GM19397 (cell line): ENCODE measurements around the gene ZNF574.

Experiments
- ATAC-seq: cut with Tn5 transposase; IDR thresholded peaks from one replicate; pipeline ENCODE4 v1.9.1; 2021; ENCODE audit warnings: mild to moderate bottlenecking, moderate library complexity; ENCODE audit not compliant: unreplicated experiment

Gene ZNF574

DNA sequence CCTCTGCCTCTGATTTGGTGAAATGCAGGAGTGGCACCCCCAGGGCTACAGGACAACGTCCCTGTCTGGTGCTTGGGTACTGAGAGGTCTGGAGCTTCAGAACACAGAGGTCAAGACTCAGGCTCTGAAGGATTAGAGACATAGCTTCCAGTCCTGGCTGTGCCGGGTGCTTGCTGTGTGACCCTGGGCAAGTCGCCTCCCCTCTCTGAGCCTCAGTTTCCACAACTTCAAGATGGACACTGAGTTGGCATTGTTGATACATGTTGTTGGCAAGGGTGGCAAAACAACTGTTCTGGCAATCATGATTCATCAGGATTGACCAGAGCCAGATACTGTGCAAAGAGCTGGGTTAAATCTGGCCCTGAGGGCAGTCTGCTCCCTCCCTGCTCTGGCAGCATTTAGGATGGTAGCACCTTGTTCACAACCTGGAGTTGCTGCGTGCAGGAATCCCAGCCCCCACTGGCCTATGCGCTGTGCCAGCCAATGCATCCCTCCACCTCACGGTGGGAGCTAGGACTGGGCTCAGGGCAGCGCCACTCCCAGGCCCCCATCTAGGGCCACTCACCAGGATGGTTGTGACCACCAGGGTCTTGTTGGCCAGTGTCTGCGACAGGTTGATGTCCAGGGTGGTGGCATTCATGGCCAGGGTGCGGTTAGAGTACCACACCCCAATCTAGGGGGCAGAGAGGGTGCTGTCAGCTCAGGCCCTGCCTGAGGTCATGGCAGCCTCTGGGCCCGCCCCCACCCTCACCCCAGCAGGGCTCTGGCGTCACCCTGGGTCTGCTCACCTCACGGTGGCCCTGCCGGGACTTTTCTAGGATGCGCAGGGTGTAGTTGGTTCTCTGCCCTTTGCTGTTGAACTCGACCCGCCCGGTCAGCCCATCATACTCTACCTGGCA lies 22.7 kb upstream of the ZNF574 start:
- ATAC-seq = no peak

DNA sequence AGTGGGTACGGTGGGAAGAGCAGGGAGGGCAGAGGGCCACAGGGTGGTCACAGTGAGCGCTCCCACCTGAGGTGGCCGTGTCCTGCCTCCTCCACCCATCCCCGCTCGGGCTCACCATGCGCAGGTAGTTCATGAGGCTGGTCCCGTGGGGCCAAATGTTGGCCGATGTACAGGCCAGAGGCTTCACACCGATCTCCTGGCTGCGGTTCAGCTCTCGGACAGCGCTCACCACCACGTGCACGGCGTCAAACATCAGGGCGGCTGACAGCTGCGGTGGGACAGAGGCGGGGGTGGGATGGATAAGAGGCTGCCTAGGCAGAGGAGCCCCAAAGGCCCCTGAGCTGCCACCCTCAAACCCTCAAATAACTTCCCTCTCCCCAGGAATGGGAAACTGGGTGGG lies 21.8 kb upstream of the ZNF574 start:
- no peak for ATAC-seq

DNA sequence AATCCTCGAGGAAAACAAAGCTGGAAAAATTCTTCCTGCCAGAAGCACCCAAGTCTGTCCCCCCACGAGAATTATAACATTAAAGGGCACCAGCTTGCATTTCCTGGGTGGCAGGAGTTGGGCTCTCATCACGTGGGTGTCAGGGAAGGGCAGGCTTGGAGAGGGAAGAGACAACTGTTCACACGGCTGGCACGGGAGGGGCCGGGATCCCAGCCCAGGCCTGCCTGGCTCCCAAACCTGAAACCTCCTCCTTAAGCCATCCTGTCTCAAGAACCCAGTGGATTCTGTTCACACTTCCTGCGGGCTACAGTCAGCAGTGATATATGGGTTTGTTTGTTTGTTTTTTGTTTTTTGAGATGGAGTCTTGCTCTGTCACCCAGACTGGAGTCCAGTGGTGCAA lies 18.1 kb upstream of the ZNF574 start:
- no peak for ATAC-seq

DNA sequence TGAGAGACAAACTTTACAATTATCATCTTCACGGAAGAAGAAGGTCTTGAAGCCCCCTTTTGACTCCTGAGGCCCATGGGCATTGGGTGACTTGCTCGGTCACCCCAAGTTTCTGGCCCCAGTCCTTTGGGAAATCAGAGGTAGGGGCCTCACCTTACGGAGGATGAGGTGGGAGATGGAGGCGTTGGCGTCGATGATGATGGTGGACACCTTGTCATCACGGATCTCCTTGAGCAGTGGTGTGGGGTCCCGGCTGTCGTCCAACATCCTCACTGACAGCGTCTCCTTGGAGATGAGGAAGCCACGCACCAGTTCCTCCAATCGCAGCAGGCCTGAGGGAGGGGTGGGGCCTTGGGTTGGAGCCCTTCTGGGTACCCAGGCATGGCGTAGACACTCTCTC lies 16.8 kb upstream of the ZNF574 start:
- no peak for ATAC-seq

DNA sequence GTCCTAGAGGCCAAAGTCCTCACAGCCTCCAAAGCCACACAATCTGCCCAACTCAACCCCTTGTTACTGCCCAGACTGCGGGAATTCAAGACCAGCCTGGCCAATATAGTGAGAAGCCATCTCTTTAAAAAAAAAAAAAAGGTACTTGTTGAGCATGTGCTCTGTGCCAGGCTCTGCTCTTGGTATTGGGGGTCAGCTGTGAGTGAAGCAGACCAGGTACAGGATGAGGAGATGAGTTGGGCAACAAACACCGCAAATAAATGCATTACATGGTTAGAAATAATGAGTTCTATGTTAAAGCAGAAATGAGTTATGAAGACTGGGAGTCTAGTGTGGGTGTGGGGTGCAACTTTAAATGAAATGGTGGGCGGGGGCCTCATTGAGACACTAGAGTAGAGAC lies 15.8 kb upstream of the ZNF574 start:
- ATAC-seq = no peak

DNA sequence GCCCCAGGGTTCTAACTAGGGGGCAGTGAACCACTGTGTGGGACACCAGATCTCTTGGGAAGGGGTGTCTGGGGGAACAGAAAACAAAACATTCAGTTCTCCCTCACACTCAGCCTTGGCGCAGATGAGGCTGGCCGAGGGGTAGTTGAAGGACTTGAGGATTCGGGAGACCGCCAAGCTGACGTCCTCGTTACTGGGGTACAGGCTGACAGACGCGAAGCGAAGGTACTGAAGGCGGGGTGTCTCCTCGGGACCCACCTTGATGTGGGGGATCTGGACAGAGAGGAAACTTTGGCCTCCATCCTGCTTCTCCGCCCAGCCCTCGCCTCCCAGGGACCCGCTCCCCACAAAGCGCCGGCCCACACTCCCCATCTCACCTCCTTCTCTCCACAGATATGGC lies 13.6 kb upstream of the ZNF574 start:
- no peak for ATAC-seq

DNA sequence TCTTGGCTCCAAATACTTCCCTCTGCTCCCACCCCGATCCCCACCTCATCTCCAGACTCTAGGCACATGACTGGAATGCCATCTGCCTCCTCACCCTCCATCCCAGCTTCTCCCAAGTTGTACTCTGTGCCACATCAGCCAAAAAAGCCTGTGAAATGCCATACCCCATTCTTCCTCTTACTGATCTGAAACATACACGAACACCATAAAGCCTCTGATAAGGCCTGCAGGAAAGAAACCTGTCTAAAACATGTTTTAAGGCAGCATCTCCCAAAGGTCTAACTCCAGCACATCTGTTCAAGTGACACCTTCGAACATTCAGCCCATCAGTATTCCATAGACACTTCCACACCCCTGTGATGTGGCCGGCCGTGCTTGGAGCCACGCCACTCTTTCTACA lies 11.5 kb upstream of the ZNF574 start:
- ATAC-seq = no peak

DNA sequence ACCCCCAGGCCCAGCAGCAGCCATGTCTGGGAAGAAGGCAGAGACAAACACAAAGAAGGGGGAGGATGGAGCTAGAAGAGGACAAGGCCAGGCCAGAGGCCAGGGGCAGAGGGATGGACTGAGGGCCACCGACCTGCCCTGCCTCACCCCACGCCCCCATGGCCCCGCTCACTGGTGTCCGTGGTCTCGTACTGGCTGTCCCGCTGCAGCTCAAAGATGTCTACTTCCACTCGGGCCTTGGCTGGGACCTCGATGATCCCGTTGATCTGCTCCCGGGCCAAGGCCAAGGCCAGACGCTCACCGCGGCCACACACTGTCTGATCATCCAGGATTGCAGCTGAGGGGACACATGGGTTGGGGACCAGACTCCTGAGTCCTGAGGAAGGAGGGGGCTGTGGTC lies 10.9 kb upstream of the ZNF574 start:
- no peak for ATAC-seq

DNA sequence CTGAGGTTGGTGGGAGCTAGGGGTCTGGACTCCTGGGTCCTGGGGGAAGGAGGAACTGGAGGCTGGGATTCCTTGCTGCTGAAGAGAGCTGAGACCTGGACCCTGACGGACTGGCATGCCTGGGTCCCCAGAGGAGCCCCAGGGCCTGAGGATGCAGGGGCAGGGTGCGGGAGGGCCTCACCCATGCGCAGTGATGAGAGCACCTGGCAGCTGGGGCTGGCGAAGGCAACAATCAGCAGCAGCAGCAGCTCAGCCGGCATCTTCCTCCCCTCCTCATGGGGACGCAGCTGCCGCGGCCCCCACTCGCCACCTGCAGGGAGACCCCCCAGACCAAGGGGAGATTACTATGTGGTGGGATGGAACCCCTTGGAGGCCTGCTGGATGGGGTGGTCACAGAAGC lies 10.5 kb upstream of the ZNF574 start:
- no peak for ATAC-seq

DNA sequence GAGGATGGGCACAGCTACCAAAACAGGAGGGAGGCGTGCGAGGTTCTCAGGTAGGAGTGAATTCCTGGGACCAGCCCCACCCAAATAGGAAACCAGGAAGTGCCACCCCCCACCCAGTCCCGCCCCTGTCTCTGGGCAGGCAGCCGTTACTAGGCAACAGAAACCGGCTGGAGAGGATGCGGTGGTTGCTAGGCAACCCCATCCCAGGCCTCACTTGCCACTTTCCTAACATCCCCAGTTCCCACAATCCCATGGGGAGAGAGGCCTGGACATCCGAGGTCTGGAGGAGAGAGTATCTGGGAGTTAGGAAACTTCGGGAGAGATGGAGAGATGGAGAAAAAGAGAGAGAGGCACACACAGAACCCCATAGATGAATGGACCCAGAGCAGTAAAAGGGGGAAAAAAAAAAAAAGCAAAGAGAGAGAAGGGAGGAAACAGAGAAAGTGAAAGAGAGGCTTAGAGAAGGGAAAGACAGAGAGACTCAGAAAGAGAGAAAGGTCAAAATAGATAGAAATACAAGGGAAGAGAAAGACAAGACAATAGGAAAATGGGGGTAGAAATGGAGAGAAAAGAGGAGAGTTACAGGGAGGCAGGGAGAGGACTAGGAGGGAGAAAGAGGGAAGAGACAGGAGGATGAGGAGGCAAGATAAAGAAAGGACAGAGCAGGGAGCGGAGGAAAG lies 9.8 kb upstream of the ZNF574 start:
- ATAC-seq = no peak

DNA sequence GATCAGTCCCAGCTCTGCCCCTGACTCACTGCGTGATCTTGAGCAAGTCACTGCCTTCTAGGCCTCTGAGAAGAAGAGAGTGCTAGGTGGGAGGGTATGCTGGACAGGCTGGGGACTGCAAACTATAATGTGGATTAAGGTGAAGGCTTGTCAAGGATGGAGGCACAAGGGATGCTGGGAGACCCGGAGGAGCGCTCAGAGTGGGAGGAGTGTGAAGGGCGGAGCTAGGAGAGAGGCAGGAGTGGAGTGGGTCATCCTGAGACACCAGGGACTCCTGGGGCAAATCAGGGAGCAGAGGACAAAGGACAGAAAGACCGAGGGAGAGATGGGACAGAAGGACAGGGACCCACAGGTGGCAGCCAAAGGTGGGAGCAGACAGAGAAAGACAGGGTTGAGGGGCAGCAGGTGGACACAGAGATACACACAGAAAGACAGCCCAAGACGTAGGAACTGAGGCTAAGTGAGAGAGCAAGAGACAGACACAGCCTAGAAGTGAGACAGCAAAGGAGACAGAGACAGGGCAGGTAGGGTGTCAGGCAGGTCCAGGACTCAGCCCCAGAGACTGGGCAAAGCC lies 8.6 kb upstream of the ZNF574 start:
- ATAC-seq = no peak

DNA sequence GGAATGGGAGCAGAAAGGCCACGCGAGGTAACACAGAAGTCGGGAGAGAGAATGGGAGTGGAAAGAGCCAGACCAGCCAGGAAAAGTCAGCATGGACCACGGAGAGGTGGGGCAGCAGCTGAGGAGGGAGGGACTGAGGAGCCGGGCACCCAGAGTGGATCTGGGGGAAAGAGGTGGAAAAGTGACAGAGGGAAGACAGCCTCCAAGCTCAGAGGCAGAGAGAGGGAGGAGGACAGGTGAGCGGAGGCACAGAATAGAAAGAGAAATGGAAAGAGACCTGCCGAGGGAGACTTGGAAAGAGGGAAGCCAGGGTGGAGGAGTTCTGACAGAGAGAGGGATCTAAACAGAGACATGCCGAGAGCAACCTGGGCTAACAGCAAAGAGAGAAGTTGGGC lies 7.6 kb upstream of the ZNF574 start:
- no peak for ATAC-seq

DNA sequence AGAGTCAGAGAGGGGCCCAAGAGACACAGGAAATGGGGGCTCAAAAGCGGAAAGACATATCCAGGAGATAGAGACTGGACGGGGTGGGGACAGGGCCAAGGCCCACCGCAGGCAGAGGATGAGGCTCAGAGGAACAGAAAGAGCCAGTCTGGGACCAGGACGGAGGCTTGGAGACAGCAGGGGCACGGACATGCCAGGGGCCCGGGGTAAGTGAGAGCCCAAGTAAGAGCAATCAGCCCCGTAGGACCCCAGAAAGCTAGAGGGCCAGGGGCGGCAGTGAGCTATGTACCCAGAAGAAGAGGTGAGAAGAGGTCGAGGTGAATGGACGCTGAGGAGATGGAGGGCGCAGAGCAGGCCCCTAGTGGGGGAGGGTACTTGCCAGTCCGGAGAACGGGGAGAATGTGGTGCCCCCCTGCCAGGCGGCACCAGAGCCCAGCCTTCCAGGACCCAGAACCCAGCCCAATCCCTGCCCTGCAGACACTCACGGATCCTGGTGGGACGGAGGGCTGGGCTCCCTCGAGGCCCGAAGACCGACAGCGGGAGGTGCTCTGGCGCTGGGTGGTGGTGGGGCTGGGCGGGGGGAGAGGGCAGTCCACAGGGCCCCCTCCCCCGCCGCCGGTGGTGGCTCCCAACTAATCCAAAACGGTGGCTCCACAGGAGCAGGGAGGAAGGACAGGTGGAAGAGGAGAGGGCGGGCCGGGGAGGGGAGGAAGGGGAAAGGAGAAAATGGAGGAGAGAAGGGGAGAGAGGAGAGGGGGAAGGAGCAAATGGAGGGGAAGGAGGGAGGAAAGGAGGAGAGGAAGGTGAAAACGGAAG lies 7.0 kb upstream of the ZNF574 start:
- ATAC-seq = no peak

DNA sequence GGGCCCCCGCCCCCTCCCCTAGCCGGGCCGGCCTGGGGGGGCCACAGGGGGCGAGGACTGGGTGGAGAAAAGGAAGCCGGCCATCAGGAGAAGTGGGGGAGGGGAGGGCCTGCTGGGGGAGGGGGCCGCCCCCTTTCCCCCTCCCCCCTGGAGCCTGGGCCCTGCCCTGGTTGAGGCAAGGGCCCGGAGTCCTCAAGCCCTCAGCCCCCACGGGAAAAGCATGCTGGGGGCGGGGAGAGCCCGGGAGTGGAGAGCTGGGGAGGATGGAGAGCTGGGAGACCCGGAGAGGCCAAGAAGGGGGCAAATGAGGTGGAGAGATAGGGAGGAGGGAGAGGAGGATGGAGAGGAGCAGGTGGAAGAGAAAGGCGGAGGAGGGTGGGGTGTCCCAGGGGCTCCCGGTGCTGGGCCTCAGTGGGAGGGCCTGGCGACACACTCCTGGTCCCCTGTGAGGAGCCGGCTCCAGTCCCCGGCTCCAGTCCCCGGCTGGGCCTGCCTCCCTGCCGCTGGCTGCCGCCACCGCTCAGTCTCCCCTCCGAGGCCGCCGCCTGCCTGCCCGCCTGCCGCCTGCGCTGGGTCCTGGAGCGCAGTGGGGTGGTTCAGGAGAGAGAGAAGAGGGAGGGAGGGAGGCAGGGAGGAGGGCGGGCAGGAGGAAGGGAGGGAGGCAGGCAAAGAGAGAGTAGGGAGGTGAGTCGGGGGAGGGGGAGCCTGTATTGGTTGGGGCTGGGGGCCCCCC lies 6.2 kb upstream of the ZNF574 start, which contains the start of gene GRIK5:
Gene GRIK5 (minus strand): TSS at position 588 of the 733 bp plus-strand sequence. CDS start 4,436 bp downstream, outside the sequence.
- no peak for ATAC-seq

DNA sequence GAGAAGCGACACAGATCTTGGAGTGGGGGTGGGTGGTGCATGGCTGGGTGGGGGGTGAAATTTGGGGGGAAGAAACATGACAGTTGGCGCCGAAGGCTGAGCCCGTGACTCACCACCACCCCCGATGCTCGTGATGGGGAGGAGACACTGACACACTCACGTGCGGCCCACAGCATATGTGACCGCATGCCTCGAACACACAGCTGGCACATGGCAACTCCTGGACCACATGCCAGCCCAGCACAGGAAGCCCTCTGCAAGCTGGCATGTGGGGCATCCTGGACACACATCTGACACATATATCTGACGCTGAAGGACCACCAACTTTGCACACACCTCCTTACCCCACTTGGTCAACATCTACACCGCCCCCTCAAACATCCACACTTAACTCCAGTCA lies 4.7 kb upstream of the ZNF574 start:
- ATAC-seq = no peak

DNA sequence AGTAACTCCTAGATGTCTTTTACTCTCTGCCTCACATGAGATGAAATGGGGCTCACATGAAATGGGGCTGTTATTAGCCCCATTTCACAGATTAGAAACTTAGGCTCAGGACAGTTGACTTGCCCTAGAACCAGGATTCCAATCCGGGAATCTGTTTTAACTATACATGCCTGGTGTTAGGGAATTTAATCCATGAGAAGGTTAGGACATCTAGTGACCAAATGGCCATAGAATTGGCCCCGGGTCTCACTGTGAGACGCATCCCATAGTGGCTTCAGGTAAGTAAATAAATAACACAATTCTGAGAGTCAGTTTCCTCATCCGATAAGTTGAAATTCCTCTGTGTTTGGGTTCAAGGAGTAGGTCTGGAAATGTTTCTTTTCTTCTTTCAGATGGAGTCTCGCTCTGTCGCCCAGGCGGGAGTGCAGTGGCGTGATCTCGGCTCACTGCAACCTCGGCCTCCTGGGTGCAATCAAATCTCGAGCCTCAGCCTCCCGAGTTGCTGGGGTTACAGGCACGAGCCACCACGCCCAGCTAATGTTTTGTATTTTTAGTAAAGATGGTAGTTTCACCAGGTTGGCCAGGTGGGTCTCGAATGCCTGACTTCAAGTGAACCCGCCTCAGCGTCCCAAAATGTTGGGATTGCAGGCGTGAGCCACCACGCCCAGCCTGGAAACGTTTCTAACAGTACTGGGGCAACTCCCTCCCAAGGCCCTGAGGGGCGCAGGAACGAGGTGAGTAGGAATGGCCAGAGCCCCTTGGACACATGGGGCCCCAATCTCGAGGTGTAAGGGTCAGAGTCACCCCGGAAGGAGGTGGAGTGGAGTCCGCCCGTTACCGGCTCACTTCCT lies 1.2 kb upstream of the ZNF574 start:
- no peak for ATAC-seq

DNA sequence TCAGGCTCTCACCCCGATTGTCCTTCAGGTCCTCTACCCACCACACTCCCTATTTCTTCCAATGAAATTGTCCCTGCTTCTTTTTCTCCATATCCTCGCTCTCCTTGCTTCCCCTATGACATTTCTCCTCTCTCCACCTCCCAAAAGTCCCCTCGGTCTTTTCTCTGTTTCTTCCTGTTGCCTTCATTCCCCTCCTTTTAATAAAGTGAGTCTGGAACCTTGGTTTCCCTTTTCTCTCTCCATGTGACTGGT lies 676 bp upstream of the ZNF574 start:
- no peak for ATAC-seq

DNA sequence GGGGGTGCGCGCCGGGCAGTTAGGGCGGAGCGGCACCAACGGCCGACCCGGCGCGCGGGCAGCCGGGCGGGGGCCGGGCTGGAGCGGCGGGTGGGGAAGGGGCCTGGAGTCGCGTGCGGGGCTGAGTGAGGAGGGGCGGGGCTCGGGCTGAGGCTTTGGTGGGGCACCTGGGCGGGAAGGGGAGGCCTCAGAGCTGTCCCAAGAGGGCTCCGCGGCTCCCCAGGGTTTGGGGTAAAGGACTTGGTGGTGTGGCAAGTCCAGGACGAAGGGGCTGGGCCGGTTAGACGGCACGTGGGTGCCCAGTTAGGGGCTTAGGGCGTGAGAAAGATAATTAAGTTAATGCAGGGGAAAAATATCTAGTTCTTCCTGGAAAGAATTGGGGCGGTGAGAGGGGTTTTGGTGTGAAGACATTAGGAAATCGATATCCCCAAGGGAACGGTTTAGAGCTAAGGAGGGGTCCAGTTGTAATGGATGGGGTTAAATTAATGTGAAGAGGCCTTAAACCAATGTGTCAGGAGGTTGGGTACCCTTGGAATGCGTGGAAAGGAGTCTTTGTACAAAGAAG lies 496 bp downstream of the ZNF574 start:
- no peak for ATAC-seq

DNA sequence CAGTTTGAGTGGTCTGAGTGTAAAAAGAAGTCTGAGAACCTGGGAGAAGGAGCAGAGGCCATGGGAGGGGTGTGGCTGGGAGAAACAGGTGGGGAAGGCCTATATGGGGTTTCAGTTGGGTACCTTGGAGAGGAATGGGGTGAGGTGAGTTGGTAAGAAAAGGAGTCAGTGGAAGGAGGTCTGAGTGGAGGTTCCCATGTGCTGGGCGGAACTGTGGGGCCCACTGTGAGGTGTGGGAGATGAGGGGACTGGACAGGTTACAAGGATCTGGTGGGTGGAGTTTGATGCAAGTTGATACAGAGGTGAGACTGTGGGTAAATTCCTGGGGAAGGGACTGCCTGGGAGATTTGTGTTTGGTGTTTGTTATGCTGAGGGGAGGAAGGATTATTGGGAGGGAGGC lies 2.1 kb downstream of the ZNF574 start:
- no peak for ATAC-seq
